Activated effector memory CD4-positive, alpha-beta T cell treated with Interleukin-2 at 50 U/mL for 16 hours (primary cell): ENCODE measurements around the gene MICAL3.

ENCODE experiments used
- DNase-seq: peaks from one replicate; pipeline ENCODE4 v3.0.0-alpha.2; 2020

Gene MICAL3

GRCh38 chr22:17738386-17739128 is 285.8 kb downstream of the MICAL3 start:
- DNase-seq, result no peak
